Measurements from ENCODE around the gene DALRD3.

DNA sequence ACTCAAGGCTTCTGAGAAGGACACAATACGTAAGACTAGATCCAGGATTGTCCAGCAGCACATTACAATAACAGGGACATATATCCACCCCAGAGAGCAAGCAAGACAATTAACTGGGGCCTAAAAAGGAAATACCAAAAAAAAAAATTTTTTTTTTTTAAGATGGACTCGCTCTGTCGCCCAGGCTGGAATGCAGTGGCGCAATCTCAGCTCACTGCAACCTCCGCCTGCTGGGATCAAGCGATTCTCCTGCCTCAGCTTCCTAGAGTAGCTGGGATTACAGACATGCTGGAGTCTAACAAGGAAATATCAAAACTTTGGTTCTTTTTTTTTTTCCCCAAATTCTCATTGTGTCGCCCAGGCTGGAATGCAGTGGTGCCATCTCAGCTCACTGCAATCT is 39.6 kb upstream of the DALRD3 start:
- no peak for TF ChIP-seq CTCF (IDR thresholded peaks at IDR 0.05)
- no peak for TF ChIP-seq EP300 (IDR thresholded peaks at IDR 0.05)

Measured in esophagus muscularis mucosa (tissue), 3 donors.